GM20000 (cell line): ENCODE measurements around the gene SLC16A4.

Experiments
- DNase-seq: peaks from one replicate; pipeline ENCODE4 v3.0.0; 2012; ENCODE audit warnings: low spot score
- CTCF ChIP-seq: IDR thresholded peaks from 2 replicates; pipeline ENCODE4 v1.5.1; 2012; ENCODE audit warnings: mild to moderate bottlenecking, control low read depth; ENCODE audit errors: extremely low read depth, missing control alignments

The SLC16A4 gene

GRCh38 chr1:110321846-110322245 lies 69.0 kb downstream of the SLC16A4 start:
- TF ChIP-seq CTCF: no peak
- DNase-seq: no peak

GRCh38 chr1:110321045-110321444 lies 69.8 kb downstream of the SLC16A4 start:
- no peak for TF ChIP-seq CTCF
- no peak for DNase-seq

GRCh38 chr1:110320168-110320518 lies 70.7 kb downstream of the SLC16A4 start:
- no peak for DNase-seq
- no peak for TF ChIP-seq CTCF

- no peak for DNase-seq
- no peak for TF ChIP-seq CTCF
These were observed 71.3 kb downstream of the SLC16A4 start for GRCh38 chr1:110319332-110320167.

- no peak for DNase-seq
- TF ChIP-seq CTCF: no peak
These were observed 72.8 kb downstream of the SLC16A4 start for GRCh38 chr1:110318046-110318445.

- DNase-seq: no peak
- no peak for TF ChIP-seq CTCF
These were observed 74.1 kb downstream of the SLC16A4 start for GRCh38 chr1:110316735-110317134.
